GM15510 (cell line): ENCODE data around the gene EEF2K.

Experiments used
- POLR2A ChIP-seq: IDR thresholded peaks from 3 replicates; pipeline ENCODE4 v1.6.1; 2011; ENCODE audit warnings: borderline replicate concordance; ENCODE audit not compliant: insufficient read length; ENCODE audit errors: extremely low read depth

Gene EEF2K

DNA sequence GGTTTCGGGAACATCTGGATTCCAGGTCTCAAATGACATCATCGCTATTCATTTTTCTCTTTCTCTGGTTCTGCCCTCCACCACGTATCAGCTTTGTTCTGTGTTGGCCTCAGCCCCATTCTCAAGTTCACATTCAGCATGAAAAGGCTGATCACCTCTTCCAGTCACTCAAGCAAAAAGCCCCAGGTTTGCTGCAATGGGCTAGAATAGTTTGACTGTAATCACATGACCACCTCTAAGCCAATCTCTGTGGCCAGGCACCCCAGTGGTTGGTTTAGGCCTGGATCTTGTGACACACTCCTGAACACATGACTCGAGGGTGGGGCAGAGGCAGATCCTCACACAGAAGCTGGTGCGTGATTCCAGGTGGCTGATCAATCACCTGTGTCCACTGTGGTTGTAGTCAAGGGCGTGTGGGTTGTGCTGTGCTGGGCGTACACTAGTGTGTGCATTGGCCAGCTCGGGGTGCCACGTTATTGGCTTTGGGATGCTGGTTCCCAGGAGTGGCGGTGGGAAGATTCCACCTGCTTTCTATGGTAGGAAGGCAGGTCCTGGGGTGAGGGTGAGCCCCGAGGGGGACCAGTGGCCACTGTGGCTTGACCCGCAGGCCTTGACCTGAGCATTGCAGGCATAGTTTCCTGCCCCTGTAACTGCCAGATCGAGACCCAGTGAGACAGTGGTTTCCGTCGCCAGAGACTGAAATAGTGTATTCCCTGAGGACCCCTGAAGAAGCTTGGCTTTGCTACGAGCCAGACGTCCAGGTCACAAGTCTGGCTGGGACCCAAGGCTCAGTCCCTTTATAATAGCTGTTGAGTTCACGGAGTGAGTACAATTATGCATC lies 12.0 kb downstream of the EEF2K start:
- TF ChIP-seq POLR2A: no peak

DNA sequence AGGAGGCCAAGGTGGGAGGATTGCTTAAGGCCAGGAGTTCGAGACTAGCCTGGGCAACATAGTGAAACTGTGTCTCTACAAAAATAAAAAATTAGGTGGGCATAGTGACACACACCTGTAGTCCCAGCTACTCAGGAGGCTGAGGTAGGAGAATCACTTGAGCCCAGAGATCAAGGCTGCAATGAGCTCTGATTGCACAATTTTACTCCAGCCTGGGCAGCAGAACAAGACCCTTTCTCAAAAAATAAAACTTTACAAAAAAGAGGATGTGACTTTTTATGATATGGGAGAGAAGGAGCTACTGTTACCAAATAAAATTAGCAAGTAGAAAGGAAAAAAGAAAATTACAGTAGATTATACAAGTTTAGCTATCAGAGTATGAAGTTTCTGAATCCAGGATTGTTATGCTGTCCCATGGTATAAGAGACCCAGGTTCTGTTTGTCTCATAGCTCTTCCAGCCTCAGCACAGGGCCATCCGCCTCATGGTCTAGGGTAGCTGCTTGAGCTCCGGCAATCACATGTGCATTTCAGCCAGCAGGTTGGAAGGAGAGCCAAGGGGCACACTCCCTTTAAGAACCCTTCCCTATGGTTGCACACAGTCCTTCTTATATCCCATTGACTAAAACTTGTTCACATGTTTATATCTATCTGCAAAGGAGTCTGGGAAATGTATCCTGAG lies 13.5 kb downstream of the EEF2K start:
- TF ChIP-seq POLR2A: no peak

DNA sequence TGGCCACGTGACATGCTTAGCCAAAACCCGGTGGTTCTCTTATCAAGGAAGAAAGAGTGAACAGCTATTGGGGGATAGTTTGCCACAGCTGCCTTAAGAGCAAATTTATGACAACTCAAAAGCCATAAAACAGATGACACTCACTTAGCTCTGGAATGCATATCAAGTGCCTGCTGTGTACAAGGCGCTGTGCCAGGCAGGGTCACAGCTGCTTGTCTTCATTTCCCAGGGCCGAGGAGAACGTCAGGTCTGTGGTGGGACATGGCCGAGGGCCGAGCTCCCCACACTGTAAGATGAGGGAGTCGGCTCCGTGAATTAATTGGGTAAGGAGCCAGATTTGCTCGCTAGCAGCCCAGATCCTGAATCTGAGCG lies 14.0 kb downstream of the EEF2K start:
- TF ChIP-seq POLR2A: no peak

DNA sequence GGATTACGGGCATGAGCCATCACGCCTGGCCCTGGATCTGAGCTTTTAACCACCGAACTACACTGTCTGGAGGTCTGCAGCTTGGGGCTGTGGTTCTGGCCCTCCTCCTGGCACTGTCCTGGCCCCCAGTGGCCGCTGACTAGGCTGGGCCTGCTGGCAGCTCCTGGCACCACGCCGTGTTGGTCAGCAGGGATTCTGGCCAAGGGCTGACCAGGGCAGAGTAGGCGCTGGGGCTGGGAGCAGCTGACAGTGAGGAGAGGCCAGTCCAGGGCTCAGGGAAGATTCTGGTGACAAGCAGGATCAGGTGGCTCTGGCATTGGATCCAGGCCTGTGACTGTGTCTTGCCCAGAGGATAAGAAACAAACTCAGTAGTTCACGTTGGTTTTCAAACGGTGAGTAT lies 14.6 kb downstream of the EEF2K start:
- TF ChIP-seq POLR2A: no peak

DNA sequence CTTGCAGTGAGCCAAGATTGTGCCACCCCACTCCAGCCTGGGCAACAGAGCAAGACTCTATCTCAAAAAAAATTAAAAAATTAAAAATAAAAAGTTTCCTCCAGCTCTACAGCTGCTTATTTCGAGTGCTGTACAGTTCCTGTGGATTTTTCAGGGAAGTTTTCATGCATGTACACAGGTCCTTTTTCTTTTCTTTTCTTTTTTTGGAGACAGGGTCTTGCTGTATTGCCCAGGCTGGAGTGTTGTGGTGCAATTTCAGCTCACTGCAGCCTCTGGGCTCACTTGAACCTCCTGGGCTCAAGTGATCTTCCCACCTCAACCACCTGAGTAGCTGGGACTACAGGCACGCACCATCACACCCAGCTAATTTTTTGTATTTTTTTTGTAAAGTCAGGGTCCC lies 15.9 kb downstream of the EEF2K start:
- no peak for TF ChIP-seq POLR2A

DNA sequence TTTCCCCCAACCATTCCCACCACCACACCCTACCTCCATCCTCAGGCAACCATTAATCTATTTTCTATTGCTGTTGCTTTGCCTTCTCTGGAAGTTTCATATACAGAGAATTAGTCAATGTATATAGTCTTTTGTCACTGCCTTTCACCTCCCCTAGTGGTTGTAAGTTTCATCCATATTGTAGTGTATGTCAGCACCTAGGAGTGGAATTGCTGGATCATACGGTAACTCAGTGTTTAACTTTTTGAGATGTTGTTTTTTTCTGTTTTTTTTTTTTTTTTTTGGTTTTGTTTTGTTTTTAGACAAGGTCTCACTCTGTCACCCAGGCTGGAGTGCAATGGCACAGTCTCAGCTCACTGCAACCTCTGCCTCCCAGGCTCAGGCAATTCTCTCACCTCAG lies 16.9 kb downstream of the EEF2K start:
- TF ChIP-seq POLR2A: no peak

DNA sequence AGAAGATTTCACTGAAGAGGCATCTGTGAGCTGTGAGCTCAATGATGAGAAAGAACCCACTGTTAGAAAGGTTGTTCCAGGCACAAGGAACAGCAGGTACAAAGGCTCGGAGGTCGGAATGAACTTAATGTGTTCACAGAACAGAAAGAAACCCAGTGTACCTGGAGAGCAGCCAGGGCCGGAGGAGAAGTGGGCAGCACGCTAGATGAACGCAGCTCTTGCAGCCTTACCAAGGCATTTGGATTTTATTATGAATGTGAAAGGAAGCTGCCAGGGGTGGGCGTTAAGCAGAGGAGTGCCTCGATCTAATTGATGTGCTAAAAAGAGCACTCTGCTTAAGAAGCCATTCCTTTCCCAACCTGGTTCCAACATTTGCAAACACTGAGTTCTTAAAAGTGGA lies 19.0 kb downstream of the EEF2K start:
- TF ChIP-seq POLR2A: no peak

DNA sequence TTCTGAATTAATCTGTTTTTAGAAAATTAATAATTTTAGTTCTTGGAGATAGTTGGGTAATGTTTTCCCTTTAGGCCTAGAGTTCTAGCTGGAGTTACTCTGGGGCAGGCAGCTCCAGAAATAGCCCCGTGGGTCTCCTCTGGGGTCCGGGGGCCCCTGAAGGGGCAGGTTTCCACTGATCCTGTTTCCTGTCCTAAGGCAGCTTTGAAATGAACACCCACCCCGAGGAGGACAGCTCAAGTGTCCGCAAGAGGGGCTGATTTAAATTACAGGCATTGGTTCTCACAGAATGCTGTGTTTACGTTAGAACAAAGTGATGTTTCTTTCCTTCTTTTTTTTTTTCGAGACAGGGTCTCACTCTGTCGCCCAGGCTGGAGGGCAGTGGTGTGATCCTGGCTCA lies 23.8 kb downstream of the EEF2K start:
- TF ChIP-seq POLR2A: no peak

- TF ChIP-seq POLR2A: no peak
Observed at GRCh38 chr16:22232277-22233036, 26.4 kb downstream of the EEF2K start.

DNA sequence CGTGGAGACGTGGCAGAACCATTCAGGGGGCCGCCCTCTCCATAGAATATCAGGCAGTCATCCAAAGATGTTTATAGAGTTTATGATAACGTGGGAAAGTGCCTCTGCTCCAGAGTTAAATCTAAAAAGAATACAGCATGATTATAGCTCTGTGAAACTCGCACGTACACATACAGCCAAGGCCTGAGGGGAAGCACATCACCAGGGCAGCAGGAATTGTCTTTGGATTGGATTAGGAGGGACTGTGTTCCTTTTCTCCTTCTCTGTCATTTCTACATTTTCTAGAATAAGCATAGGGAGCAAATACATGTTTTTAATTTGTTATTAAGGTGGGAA lies 26.9 kb downstream of the EEF2K start:
- TF ChIP-seq POLR2A: no peak

DNA sequence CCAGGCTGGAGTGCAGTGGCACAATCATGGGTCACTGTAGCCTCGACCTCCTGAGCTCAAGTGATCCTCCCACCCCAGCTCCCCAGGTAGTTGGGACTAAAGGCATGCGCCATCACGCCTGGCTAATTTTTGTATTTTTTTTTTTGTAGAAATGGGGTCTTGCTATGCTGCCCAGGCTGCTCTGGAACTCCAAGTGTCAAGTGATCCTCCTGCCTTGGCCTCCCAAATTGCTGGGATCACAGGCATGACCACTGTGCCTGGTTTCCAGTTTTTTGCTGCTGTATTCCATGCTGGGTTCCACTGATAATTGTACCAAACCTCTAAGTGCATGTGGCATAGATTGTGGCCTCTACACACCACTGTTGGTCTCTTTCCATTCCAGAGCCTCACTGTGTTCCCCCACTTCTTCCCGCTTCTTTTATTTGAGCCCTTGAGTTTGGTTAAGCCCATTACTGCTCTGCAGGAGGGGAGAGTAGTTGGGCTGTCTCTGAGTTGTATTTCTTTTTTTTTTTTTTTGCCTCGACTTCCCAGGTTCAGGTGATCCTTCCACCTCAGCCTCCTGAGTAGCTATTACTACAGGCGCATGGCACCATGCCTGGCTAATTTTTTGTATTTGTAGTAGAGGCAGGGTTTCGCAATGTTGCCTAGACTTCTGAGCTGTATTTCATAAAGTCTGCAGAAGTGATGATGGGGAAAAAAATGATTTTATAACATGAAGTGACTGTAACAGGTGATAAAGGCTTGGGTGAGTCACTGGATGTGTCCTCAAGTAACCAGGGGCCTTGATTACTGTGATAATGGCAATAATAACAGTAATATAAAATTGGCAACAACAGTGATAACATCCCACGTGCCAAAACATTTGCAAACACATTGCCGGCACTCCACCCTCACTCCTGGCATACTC lies 30.0 kb downstream of the EEF2K start:
- no peak for TF ChIP-seq POLR2A

- TF ChIP-seq POLR2A: no peak
Observed at GRCh38 chr16:22239131-22239805, 33.2 kb downstream of the EEF2K start.

- no peak for TF ChIP-seq POLR2A
Observed at GRCh38 chr16:22240023-22240710, 34.1 kb downstream of the EEF2K start.
